Breast epithelium (tissue), 3 donors: ENCODE results near the gene GOLGA7B.
"Not testable (repeated sequence)": the region's sequence is repeated elsewhere in the genome, so short reads cannot be mapped to it uniquely, and the experiment has no call there.

Experiments used
- POLR2A ChIP-seq: fragments of 450-650 bp; IDR thresholded peaks from one replicate; pipeline ENCODE4 v1.6.1; 2016; ENCODE audit warnings: antibody characterized with exemption, mild to moderate bottlenecking, moderate library complexity
- TF ChIP-seq, protein P1 (sequence below), 3 donors: fragments of 450-650 bp; IDR thresholded peaks; one replicate each; pipeline ENCODE4 v1.5.1; 2016 to 2017; ENCODE audit warnings: antibody characterized with exemption in 3 of 3, mild to moderate bottlenecking in 3 of 3, moderate library complexity in 3 of 3

GRCh38 chr10:97841166-97841565 lies 8.5 kb upstream of the GOLGA7B start:
- TF ChIP-seq, protein P1, sequence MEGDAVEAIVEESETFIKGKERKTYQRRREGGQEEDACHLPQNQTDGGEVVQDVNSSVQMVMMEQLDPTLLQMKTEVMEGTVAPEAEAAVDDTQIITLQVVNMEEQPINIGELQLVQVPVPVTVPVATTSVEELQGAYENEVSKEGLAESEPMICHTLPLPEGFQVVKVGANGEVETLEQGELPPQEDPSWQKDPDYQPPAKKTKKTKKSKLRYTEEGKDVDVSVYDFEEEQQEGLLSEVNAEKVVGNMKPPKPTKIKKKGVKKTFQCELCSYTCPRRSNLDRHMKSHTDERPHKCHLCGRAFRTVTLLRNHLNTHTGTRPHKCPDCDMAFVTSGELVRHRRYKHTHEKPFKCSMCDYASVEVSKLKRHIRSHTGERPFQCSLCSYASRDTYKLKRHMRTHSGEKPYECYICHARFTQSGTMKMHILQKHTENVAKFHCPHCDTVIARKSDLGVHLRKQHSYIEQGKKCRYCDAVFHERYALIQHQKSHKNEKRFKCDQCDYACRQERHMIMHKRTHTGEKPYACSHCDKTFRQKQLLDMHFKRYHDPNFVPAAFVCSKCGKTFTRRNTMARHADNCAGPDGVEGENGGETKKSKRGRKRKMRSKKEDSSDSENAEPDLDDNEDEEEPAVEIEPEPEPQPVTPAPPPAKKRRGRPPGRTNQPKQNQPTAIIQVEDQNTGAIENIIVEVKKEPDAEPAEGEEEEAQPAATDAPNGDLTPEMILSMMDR (IDR thresholded peaks at IDR 0.05) = not testable (repeated sequence)
- TF ChIP-seq POLR2A = not testable (repeated sequence)
